ENCODE measurements around the gene MTF2.

GRCh38 chr1:93056214-93056613 lies 22.9 kb upstream of the MTF2 start:
- no peak for TF ChIP-seq CTCF (IDR thresholded peaks at IDR 0.05)
- no peak for TF ChIP-seq POLR2A (IDR thresholded peaks at IDR 0.05)
- no peak for TF ChIP-seq EP300 (IDR thresholded peaks at IDR 0.05)

Data from tibial nerve (tissue), 4 donors.